Brain microvascular endothelial cell (primary cell): Measurements from ENCODE around the gene SLC29A1.

Experiments used
- DNase-seq: peaks from one replicate; pipeline ENCODE4 v3.0.0-alpha.2; 2020
- H3K27ac ChIP-seq: fragments of 250-450 bp; sonication (Bioruptor Pico); 2 replicates; pipeline ENCODE4 v1.5.1; 2020; ENCODE audit warnings: mild to moderate bottlenecking, moderate library complexity
- H3K27me3 ChIP-seq: fragments of 250-450 bp; sonication (Bioruptor Pico); replicated peaks from 2 replicates; pipeline ENCODE4 v1.5.1; 2020; ENCODE audit warnings: mild to moderate bottlenecking
- H3K36me3 ChIP-seq: fragments of 250-450 bp; sonication (Bioruptor Pico); replicated peaks from 2 replicates; pipeline ENCODE4 v1.5.1; 2020; ENCODE audit warnings: mild to moderate bottlenecking
- H3K4me3 ChIP-seq: 2 replicates; pipeline ENCODE4 v1.5.1; 2011; ENCODE audit warnings: low read depth, mild to moderate bottlenecking, control low read depth, low read length, moderate library complexity
- CTCF ChIP-seq: IDR thresholded peaks from 2 replicates; pipeline ENCODE4 v1.5.1; 2011; ENCODE audit warnings: low read depth, mild to moderate bottlenecking, moderate library complexity, low read length, control low read depth, inconsistent platforms; ENCODE audit errors: missing control alignments
- in situ Hi-C: cut with HindIII; loops from 2 replicates; pipeline ENCODE4 v1.10.0; 2017; ENCODE audit warnings: low sequenced_read_pairs, low pct_ligation_motif_present

SLC29A1 gene

DNA sequence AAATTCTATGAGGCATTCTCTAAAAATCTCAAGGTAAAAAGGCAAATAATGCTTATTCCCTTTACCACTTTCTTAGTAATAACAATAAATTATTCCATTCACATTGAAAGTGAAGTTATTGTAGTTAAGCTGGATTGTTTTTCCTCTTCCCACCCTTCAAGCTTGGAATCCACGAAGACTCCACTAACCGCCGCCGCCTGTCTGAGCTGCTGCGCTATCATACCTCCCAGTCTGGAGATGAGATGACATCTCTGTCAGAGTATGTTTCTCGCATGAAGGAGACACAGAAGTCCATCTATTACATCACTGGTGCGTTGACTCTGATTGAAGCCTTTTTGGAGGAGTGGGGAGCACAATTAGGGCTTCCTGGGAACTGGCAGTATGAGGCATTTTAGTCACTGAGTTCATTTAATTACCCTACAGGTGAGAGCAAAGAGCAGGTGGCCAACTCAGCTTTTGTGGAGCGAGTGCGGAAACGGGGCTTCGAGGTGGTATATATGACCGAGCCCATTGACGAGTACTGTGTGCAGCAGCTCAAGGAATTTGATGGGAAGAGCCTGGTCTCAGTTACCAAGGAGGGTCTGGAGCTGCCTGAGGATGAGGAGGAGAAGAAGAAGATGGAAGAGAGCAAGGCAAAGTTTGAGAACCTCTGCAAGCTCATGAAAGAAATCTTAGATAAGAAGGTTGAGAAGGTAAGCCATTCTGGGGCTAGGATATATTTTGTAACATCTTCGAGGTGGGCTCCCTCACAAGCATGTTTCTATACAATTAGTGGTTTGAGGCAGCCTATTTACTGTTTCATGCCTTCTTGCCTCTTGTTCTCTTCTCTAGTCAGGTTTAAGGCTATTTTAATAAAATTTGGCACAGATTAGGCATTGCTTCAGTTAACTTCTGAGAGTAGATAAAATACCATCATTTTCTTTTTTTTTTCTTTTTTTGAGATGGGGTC, 28.5 kb downstream of the SLC29A1 start:
- no peak overlapping the region for H3K27ac ChIP-seq
- H3K4me3 ChIP-seq, result no peak overlapping the region
- in situ Hi-C loops, result no loop called here
- DNase-seq, result no peak
- H3K27me3 ChIP-seq, result no peaks in the 10 kb centered on the region
- H3K36me3 ChIP-seq, result peaks cover 74% of the 10 kb centered on the region
- TF ChIP-seq CTCF, result no peak

DNA sequence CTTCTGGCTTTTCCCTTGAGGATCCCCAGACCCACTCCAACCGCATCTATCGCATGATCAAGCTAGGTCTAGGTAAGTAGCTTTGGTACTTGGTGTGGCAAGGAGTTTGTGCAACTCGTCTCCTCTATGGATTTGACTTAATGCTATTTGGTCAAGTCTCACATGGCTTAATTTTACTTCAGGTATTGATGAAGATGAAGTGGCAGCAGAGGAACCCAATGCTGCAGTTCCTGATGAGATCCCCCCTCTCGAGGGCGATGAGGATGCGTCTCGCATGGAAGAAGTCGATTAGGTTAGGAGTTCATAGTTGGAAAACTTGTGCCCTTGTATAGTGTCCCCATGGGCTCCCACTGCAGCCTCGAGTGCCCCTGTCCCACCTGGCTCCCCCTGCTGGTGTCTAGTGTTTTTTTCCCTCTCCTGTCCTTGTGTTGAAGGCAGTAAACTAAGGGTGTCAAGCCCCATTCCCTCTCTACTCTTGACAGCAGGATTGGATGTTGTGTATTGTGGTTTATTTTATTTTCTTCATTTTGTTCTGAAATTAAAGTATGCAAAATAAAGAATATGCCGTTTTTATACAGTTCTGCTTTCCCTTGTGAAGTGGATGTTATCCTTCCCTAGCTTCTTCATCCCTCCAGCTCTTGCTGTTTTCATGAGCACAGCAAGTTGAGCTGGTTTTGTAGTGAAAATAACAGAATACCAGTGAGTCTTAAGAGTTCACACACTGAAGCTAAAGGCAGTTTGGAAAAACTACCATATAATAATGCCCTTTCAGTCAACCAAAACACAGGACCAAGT, 30.1 kb downstream of the SLC29A1 start:
- in situ Hi-C loops, result no loop called here
- Histone ChIP-seq H3K36me3 (peaks cover 74% of the 10 kb centered on the region), H3K4me3 (no peak overlapping the region), H3K27ac (no peak overlapping the region), H3K27me3 (no peaks in the 10 kb centered on the region)
- DNase-seq, result peak; percentile 21
- peak; percentile 68 for TF ChIP-seq CTCF

DNA sequence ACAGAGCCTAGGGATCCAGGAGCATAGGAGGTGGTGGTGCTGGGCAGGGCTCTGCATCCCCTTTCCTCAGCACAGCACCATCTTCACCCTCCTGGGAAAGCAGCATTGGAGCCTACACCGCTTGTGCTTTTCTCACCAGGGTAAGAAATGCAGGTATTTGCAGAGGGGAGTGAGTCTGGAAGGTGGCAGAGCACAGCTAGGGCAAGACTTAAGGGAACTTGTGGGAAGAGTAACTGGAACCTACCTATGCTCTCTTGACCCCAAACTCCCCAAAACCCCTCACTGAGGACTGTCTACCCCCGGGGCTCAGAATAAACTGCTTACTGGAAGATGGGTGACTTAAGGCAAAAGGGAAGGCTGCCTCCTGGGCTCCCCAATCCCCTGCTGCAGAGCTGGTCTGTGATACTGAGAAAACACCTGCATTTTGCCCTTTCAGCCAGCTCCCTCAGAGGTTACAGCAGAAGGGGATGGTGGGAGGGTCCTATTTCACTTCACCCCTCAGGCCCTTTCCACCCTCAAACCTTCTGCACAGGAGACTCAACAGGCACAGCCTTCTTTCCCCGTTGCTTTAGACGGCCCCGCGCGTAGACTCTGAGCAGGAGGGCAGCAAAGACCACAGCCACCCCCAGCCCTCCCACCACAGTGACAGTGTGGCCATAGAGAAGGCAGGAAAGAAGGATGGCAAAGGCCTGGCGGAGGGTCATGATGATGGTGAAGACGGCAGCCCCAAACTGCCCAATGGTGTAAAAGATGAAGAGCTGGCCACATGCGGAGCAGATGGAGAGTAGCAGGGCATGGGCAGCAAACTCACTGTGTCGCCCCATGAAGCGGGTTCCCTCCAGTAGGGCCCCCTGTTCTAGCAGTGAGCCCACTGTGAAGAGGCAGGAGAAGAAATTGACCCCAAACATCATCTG, 31.1 kb downstream of the SLC29A1 start:
- in situ Hi-C loops, result no loop called here
- Histone ChIP-seq H3K4me3 (no peak overlapping the region), H3K27me3 (no peaks in the 10 kb centered on the region), H3K27ac (no peak overlapping the region), H3K36me3 (peaks cover 68% of the 10 kb centered on the region)
- no peak for TF ChIP-seq CTCF
- DNase-seq, result no peak

- Histone ChIP-seq H3K36me3 (peaks cover 59% of the 10 kb centered on the region), H3K27ac (no peak overlapping the region), H3K4me3 (no peak overlapping the region), H3K27me3 (no peaks in the 10 kb centered on the region)
- TF ChIP-seq CTCF, result no peak
- in situ Hi-C loops, result no loop called here
- no peak for DNase-seq
Measured at GRCh38 chr6:44255105-44255808, 31.9 kb downstream of the SLC29A1 start.
